Cardiac muscle cell (in vitro differentiated cells and primary cell): ENCODE measurements around the gene CHFR. TPM values are rescaled to one million over a fixed set of nuclear protein-coding genes. Genes with fewer than 3 reads are reported as not detected.
"Not testable (repeated sequence)": the region's sequence is repeated elsewhere in the genome, so short reads cannot be mapped to it uniquely, and the experiment has no call there.

Experiments
- DNase-seq, 2 donors: peaks; one replicate each; pipeline versions ENCODE4 v3.0.0 to v3.0.0-alpha.2; 2010 to 2017; ENCODE audit warnings: low read depth in 1 of 2, low spot score in 1 of 2
- H3K27ac ChIP-seq: fragments of 200-600 bp; sonication (generic); 2 replicates; pipeline ENCODE4 v1.5.1; 2016
- H3K27me3 ChIP-seq: fragments of 200-600 bp; sonication (generic); 2 replicates; pipeline ENCODE4 v1.6.0; 2016; ENCODE audit warnings: control low read depth
- H3K36me3 ChIP-seq: fragments of 200-600 bp; sonication (generic); 2 replicates; pipeline ENCODE4 v1.5.1; 2016; ENCODE audit warnings: control low read depth
- H3K4me1 ChIP-seq: fragments of 200-600 bp; sonication (generic); 2 replicates; pipeline ENCODE4 v1.8.1; 2017; ENCODE audit warnings: low read depth, mild to moderate bottlenecking, mixed run types
- H3K4me3 ChIP-seq: fragments of 200-600 bp; sonication (generic); 2 replicates; pipeline ENCODE4 v1.5.1; 2016; ENCODE audit warnings: mild to moderate bottlenecking
- H3K9me3 ChIP-seq: fragments of 200-600 bp; sonication (generic); 2 replicates; pipeline ENCODE4 v1.5.1; 2017; ENCODE audit warnings: low read depth, mild to moderate bottlenecking, control low read depth
- polyA plus RNA-seq: library from polyadenylated mRNA; unstranded; fragments of >200 nt; fragmentation: Nextera tagmentation; extraction: Ambion mirVana; gene quantifications from 2 replicates; pipeline ENCODE4 v1.2.1, GENCODE V29; 2016
- total RNA-seq: library from RNA; depleted of rRNA; stranded (reverse); fragments of >200 nt; gene quantifications from 2 replicates; pipeline ENCODE4 v1.2.3, GENCODE V29; 2016
- TF ChIP-seq, protein P1 (sequence below): IDR thresholded peaks from 2 replicates; pipeline ENCODE4 v1.5.1; 2012; ENCODE audit warnings: low read depth, mild to moderate bottlenecking, low read length

CHFR gene
- total and polyA plus RNA-seq, 2 experiments from 2014 or later, result 30.0 to 30.6 TPM

DNA sequence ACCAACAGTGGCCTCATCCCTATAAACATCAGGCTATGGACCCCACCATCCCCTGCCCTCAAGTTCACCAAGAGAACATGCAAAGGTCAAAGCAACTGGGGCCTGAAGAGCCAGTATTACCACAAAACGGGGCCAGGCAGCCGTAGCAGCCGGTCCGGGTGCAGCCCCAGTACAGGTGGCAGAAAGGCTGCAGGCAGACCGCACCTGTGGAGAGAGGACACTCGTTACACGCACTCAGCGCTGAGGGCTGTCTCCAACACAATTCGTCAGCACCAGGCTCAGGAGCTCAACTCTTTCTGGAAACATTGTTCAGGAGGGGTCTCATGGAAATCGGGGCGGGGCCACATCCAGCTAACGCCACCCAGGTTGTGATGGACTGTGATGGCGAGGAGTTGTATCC lies 38.9 kb downstream of the CHFR start:
- peaks cover 27% of the 10 kb centered on the region for H3K36me3 ChIP-seq
- H3K27me3 ChIP-seq, result no peaks in the 10 kb centered on the region
- DNase-seq, result no peak
- H3K4me1 ChIP-seq, result no peaks in the 10 kb centered on the region
- H3K4me3 ChIP-seq, result no peak overlapping the region
- no peaks in the 10 kb centered on the region for H3K9me3 ChIP-seq
- no peak overlapping the region for H3K27ac ChIP-seq
- TF ChIP-seq, protein P1, sequence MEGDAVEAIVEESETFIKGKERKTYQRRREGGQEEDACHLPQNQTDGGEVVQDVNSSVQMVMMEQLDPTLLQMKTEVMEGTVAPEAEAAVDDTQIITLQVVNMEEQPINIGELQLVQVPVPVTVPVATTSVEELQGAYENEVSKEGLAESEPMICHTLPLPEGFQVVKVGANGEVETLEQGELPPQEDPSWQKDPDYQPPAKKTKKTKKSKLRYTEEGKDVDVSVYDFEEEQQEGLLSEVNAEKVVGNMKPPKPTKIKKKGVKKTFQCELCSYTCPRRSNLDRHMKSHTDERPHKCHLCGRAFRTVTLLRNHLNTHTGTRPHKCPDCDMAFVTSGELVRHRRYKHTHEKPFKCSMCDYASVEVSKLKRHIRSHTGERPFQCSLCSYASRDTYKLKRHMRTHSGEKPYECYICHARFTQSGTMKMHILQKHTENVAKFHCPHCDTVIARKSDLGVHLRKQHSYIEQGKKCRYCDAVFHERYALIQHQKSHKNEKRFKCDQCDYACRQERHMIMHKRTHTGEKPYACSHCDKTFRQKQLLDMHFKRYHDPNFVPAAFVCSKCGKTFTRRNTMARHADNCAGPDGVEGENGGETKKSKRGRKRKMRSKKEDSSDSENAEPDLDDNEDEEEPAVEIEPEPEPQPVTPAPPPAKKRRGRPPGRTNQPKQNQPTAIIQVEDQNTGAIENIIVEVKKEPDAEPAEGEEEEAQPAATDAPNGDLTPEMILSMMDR, result no peak

GRCh38 chr12:132847363-132848356 lies 39.7 kb downstream of the CHFR start:
- Histone ChIP-seq H3K27ac (no peak overlapping the region), H3K4me1 (no peaks in the 10 kb centered on the region), H3K36me3 (peaks cover 22% of the 10 kb centered on the region), H3K4me3 (no peak overlapping the region), H3K9me3 (no peaks in the 10 kb centered on the region), H3K27me3 (no peaks in the 10 kb centered on the region)
- TF ChIP-seq, protein P1, result no peak
- DNase-seq, result no peak

DNA sequence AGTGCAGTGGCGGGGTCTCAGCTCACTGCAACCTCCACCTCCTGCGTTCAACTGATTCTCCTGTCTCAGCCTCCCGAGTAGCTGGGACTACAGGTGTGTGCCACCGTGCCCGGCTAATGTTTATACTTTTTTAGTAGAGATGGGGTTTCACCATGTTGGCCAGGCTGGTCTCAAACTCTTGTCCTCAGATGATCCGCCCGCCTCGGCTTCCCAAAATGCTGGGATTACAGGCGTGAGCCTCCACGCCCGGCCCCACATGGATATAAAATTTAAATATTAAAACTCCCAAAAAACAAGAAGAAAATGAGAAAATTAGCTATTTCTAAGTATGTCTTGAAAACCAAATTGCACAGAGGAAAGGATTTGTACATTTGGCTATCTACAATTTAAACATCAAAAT lies 42.7 kb downstream of the CHFR start:
- not testable (repeated sequence) for H3K27ac ChIP-seq, DNase-seq, H3K9me3 ChIP-seq, H3K4me1 ChIP-seq, H3K4me3 ChIP-seq, H3K27me3 ChIP-seq
- peaks cover 33% of the 10 kb centered on the region for H3K36me3 ChIP-seq

GRCh38 chr12:132842449-132843045 lies 44.9 kb downstream of the CHFR start:
- Histone ChIP-seq H3K27me3 (no peaks in the 10 kb centered on the region), H3K9me3 (no peaks in the 10 kb centered on the region), H3K27ac (no peak overlapping the region), H3K4me1 (no peaks in the 10 kb centered on the region), H3K36me3 (peaks cover 33% of the 10 kb centered on the region), H3K4me3 (no peak overlapping the region)
- no peak for DNase-seq
- TF ChIP-seq, protein P1, result no peak

GRCh38 chr12:132841151-132841550 lies 46.3 kb downstream of the CHFR start:
- H3K27me3 ChIP-seq, result no peaks in the 10 kb centered on the region
- peaks cover 27% of the 10 kb centered on the region for H3K36me3 ChIP-seq
- H3K9me3 ChIP-seq, result no peaks in the 10 kb centered on the region
- H3K4me1 ChIP-seq, result no peaks in the 10 kb centered on the region
- no peak overlapping the region for H3K4me3 ChIP-seq
- H3K27ac ChIP-seq, result no peak overlapping the region
- no peak for DNase-seq
- TF ChIP-seq, protein P1, result no peak

- Histone ChIP-seq H3K27ac (no peak overlapping the region), H3K36me3 (peaks cover 27% of the 10 kb centered on the region), H3K4me3 (no peak overlapping the region), H3K9me3 (no peaks in the 10 kb centered on the region), H3K4me1 (no peaks in the 10 kb centered on the region), H3K27me3 (no peaks in the 10 kb centered on the region)
- DNase-seq, result no peak
- TF ChIP-seq, protein P1, result no peak
These were observed 46.9 kb downstream of the CHFR start for GRCh38 chr12:132840536-132840935.
